ENCODE data around the gene EYS. TPM values are rescaled to one million over a fixed set of nuclear protein-coding genes. Genes with fewer than 3 reads are reported as not detected.

EYS gene
- total and polyA plus RNA-seq, 2 of the 8 experiments (the other 6 are each of a cell fraction or from before 2014, with no cell fraction given), result 0.05 to 0.13 TPM

GRCh38 chr6:64482631-64483030 is 1224.4 kb downstream of the EYS start:
- DNase-seq (ENCODE audit: low read depth in 1 of 2, low spot score in 2 of 2) (no peak), FAIRE-seq (no peak)
- H2BK12ac ChIP-seq (ENCODE audit: low read depth, low read length), result no peak overlapping the region
- WGBS, 2 experiments (ENCODE audit: extremely low coverage in 1 of 2, insufficient coverage in 1 of 2, insufficient read length in 1 of 2, insufficient replicate concordance in 2 of 2, low coverage in 1 of 2, low lambda C conversion rate in 2 of 2, missing lambda C conversion rate in 1 of 2), result 94% methylated on average over 2 of the region's 2 CpGs; no CpG with 5 or more reads in 1 of the 2 experiments
- no peaks in the 10 kb centered on the region for H3K4me1 ChIP-seq (replicated peaks in 1 of 4; ENCODE audit: control insufficient read depth in 3 of 4, insufficient read depth in 4 of 4, low read length in 3 of 4)
- POLR2A ChIA-PET (ENCODE audit: partially characterized antibody), result no interaction called here
- no peak overlapping the region for H2BK5ac ChIP-seq (ENCODE audit: low read depth, low read length)
- no peak overlapping the region for H3K14ac ChIP-seq (ENCODE audit: insufficient read length)
- no peak overlapping the region for H4K5ac ChIP-seq (ENCODE audit: insufficient read length, low read depth, low read length)
- no peak overlapping the region for H3K4me3 ChIP-seq (ENCODE audit: extremely low read depth in 1 of 4, insufficient read depth in 2 of 4, low read depth in 3 of 4, low read length in 4 of 4)
- H4K8ac ChIP-seq (ENCODE audit: extremely low read depth, insufficient read depth, low read length), result no peak overlapping the region
- TF ChIP-seq ASH2L (IDR thresholded peaks at IDR 0.05; ENCODE audit: low read length) (no peak), PHF8 (conservative IDR thresholded peaks at IDR 0.05; ENCODE audit: low read depth, low read length) (no peak), CTCF (IDR thresholded peaks at IDR 0.05; ENCODE audit: control extremely low read depth in 1 of 3, insufficient read depth in 1 of 3, low read depth in 1 of 3, low read length in 3 of 3) (no peak)
- no peaks in the 10 kb centered on the region for H3K9me3 ChIP-seq (ENCODE audit: insufficient read depth in 2 of 2, low read depth in 1 of 2, low read length in 1 of 2)
- no peak overlapping the region for H3K27ac ChIP-seq (ENCODE audit: low read depth, low read length)
- no peak overlapping the region for H2BK20ac ChIP-seq (ENCODE audit: low read length)
- H3K18ac ChIP-seq (ENCODE audit: extremely low read depth, low read length), result no peak overlapping the region
- H3K9ac ChIP-seq (replicated peaks in 1 of 4; ENCODE audit: extremely low read depth in 1 of 4, low read depth in 3 of 4, low read length in 3 of 4), result no peak overlapping the region
- no peaks in the 10 kb centered on the region for H3K79me1 ChIP-seq (ENCODE audit: low read depth, low read length)
- no peak overlapping the region for H2AK5ac ChIP-seq (ENCODE audit: low read depth, low read length)
- H4K20me1 ChIP-seq (replicated peaks in 1 of 2; ENCODE audit: control insufficient read depth in 1 of 2, insufficient read depth in 2 of 2, low read length in 2 of 2), result no peaks in the 10 kb centered on the region
- no peak overlapping the region for H3K4ac ChIP-seq (replicated peaks; ENCODE audit: insufficient read length, low read depth, low read length)
- H2BK120ac ChIP-seq (replicated peaks; ENCODE audit: low read depth, low read length), result no peak overlapping the region
- H3K27me3 ChIP-seq (replicated peaks in 1 of 4; ENCODE audit: control insufficient read depth in 3 of 4, extremely low read depth in 1 of 4, insufficient read depth in 3 of 4, low read length in 3 of 4), result no peaks in the 10 kb centered on the region
- no peak overlapping the region for H3K4me2 ChIP-seq (ENCODE audit: insufficient read depth in 1 of 2, low read depth in 2 of 2, low read length in 2 of 2)
- no peak overlapping the region for H3K23ac ChIP-seq (ENCODE audit: insufficient read length)
- no peaks in the 10 kb centered on the region for H3K79me2 ChIP-seq (ENCODE audit: control insufficient read depth in 1 of 2, insufficient read depth in 2 of 2, low read length in 2 of 2)
- no peaks in the 10 kb centered on the region for H3K23me2 ChIP-seq (ENCODE audit: low read depth, low read length)
- no peak overlapping the region for H4K91ac ChIP-seq (replicated peaks; ENCODE audit: insufficient read length, low read length)
- CTCF ChIA-PET (ENCODE audit: partially characterized antibody), result interaction anchor here (1.1 kb wide), 2 partner anchors 14 to 24 kb away, joined by 3 to 4 read pairs; no protein-coding TSS in a partner anchor
- no peak overlapping the region for H3K56ac ChIP-seq (replicated peaks; ENCODE audit: insufficient read length, low read depth, low read length)
- no peak overlapping the region for H2AFZ ChIP-seq (ENCODE audit: low read length)
- H3K36me3 ChIP-seq (ENCODE audit: control insufficient read depth in 2 of 4, insufficient read depth in 4 of 4, low read length in 3 of 4), result no peaks in the 10 kb centered on the region
- H2BK15ac ChIP-seq (ENCODE audit: low read length), result no peak overlapping the region

Measured in H1 (cell line).